ENCODE data around the gene FECH. TPM values are rescaled to one million over a fixed set of nuclear protein-coding genes. Genes with fewer than 3 reads are reported as not detected.
"Not testable (repeated sequence)": the region's sequence is repeated elsewhere in the genome, so short reads cannot be mapped to it uniquely, and the experiment has no call there.

The FECH gene
- total RNA-seq, 8 experiments from 2014 or later: 7.6 to 29.8 (median 18.5) TPM

DNA sequence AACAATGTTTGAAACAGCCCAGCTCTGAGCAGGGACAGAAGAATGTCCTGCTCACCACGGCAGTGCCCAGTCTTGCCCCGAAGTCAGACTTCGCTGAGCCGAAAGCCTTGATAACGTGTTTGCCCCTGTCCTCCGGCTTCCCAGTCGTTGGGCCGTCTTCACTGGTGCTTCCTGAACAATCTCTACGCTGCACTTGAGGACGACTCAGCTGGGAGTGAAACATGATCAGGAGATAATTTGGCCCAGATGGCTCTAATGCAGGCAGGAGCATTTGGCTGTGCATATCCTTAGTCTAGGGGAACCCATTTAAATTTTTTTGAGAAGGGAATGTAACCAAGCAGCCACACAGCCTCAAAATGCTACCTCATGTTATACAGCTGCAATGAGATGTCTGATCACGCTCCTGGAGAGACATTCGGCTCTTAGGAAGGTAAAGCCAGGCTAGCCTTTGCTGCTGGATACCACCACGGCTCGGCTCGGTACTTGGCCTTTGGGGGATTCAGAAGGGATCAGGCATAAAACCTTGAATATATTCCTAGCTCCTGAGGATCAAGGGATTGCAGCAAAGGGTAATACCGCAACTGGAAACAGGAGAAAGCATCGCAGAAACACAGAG, 43.6 kb downstream of the FECH start:
- in situ Hi-C loops (cut with MboI; ENCODE audit: low pct_unique_long_range_greater_than_20kb in 2 of 9, low sequenced_read_pairs in 9 of 9, unreplicated experiment in 9 of 9): no loop called here
- H3K27ac ChIP-seq: no peak overlapping the region
- no peak overlapping the region for H3K4me3 ChIP-seq
- 21 to 91% (median 84%) methylated on average over 3 to 17 of the region's 17 CpGs; no CpG with 5 or more reads in 3 of the 10 experiments for WGBS, 10 experiments
- peak in 3 of 8 experiments; percentile 86 to 98 (median 94) for ATAC-seq (replicated peaks in 6 of 8)
- H3K4me1 ChIP-seq (replicated peaks in 1 of 2): no peaks in the 10 kb centered on the region

DNA sequence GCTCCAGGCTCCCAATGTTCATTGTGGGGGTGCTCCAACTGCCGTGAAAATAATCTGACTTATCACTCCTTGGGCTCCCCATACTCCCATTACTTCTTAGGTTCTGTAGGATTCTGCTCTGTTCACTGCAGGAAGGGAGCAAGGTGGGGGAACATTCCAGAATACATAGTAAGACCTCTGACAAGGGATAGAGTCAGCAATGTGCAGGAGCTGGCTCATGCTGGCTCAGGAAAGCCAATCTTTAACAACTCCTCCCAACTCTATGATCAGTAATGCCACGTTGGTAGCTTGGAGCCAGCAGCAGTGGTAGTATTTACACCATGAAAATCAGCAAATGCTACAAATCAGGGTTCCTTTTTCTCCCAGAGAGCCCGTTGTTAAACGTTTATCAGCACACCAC, 44.4 kb downstream of the FECH start:
- Histone ChIP-seq H3K4me3 (no peak overlapping the region), H3K27ac (no peak overlapping the region), H3K4me1 (replicated peaks in 1 of 2) (no peaks in the 10 kb centered on the region)
- 0 to 100% (median 57%) methylated on average over 1 to 4 of the region's 4 CpGs; no CpG with 5 or more reads in 1 of the 10 experiments for WGBS, 10 experiments
- in situ Hi-C loops (cut with MboI; ENCODE audit: low pct_unique_long_range_greater_than_20kb in 2 of 9, low sequenced_read_pairs in 9 of 9, unreplicated experiment in 9 of 9): no loop called here
- ATAC-seq (replicated peaks in 6 of 8): peak in 2 of 8 experiments; percentile 60 to 62

DNA sequence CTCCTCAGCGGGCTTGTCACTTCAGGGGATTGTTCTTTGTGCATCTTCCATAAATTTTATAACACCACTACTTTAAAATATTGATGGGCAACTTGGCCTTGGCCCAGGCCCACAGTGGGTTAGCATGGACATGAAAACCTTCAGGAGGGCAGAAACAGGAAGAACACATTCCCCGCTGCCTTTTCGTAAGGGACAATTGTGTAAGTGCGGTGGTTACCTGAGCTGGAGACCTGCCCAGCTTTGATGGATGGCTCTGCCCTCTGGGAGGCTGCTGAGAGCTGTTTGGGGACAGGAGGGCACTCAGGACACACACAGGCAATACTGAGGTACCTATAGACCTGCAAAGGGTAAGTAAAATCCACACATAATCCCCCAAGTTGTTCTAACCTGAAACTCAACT, 46.8 kb downstream of the FECH start:
- Histone ChIP-seq H3K27ac (no peak overlapping the region), H3K4me1 (replicated peaks in 1 of 2) (no peaks in the 10 kb centered on the region), H3K4me3 (no peak overlapping the region)
- ATAC-seq (replicated peaks in 6 of 8): no peak
- 20 to 100% (median 94%) methylated on average over 1 to 4 of the region's 4 CpGs; no CpG with 5 or more reads in 3 of the 10 experiments for WGBS, 10 experiments
- in situ Hi-C loops (cut with MboI; ENCODE audit: low pct_unique_long_range_greater_than_20kb in 2 of 9, low sequenced_read_pairs in 9 of 9, unreplicated experiment in 9 of 9): no loop called here

DNA sequence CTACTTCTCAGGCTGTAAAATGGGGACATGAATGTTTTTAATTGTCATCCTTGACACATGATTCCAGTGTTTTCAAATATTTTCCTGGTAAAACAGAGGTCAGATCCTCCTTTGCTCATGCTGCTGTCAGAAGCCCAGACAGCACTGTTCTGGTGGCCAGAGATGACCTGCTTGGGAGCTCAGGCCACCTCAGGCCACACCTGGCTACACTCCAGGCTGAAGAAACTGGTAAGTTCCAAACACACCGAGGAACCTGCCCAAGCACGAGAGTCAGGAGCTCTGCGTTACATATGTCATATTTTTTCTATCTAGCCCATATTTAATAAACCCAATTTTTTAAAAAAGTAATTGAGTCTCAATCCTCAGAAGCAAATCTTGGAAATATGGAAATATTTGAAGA, 47.9 kb downstream of the FECH start:
- no peak for ATAC-seq (replicated peaks in 6 of 8)
- in situ Hi-C loops (cut with MboI; ENCODE audit: low pct_unique_long_range_greater_than_20kb in 2 of 9, low sequenced_read_pairs in 9 of 9, unreplicated experiment in 9 of 9): no loop called here
- peaks cover 11% of the 10 kb centered on the region in 2 donors for H3K4me1 ChIP-seq (replicated peaks in 1 of 2)

DNA sequence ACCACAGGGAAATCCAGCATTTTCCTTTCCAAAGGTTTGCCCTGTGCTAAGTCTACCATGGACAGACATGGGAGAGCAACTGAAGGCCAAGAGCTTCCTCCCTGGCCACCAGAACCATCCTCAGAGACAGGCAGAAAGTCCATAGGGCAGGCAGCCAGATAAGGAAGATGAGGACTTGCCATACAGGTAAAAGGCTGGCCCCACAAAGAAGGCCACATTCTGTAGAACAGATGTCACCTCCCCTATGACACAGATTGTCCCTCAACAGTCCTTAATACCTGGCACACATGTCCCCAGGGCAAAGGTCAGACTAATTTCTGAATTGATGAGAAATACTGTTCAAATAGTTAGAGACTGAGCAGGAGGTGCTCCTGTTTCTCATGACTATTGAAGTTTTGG, 52.0 kb downstream of the FECH start:
- peak overlapping the region in 1 of 2 donors; percentile 49 for H3K27ac ChIP-seq
- no peak overlapping the region for H3K4me3 ChIP-seq
- no peak for ATAC-seq (replicated peaks in 6 of 8)
- peaks cover 22 to 23% of the 10 kb centered on the region in 2 donors for H3K4me1 ChIP-seq (replicated peaks in 1 of 2)
- in situ Hi-C loops (cut with MboI; ENCODE audit: low pct_unique_long_range_greater_than_20kb in 2 of 9, low sequenced_read_pairs in 9 of 9, unreplicated experiment in 9 of 9): no loop called here

More for the DNA sequence above, 47.9 kb downstream of the FECH start:
- Histone ChIP-seq H3K4me3 (no peak overlapping the region), H3K27ac (no peak overlapping the region)
- WGBS, 10 experiments: 55 to 100% (median 80%) methylated on average over 1 to 3 of the region's 3 CpGs; no CpG with 5 or more reads in 1 of the 10 experiments

DNA sequence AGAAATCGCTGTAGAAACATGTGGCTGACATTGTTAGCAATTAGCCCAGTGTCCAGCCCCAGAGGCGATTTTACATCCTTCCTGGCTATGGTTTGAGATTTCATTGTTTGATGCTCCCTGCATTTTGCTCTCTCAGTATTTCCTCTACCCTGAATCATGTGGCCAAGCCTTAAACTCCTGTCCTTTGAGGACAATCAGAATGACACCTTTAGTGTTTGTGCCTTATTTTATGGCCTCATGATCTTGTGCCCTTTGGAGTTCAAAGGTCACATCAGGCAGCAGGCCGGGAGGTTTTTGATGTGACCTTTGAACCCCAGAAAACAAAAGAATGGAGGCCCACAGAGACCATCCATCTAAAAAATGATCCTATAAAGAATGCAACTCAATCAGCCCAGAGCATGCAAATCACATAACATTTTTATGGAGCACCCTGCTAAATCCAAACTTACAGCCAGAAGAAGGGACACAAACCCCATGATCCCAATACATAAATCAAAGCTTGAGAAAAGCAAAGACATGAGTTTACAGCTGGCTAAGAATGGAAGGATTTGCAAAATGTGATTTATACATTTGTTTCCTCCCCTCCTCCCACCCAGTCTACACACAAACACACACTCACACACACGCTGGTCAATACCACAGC, 52.5 kb downstream of the FECH start:
- in situ Hi-C loops (cut with MboI; ENCODE audit: low pct_unique_long_range_greater_than_20kb in 2 of 9, low sequenced_read_pairs in 9 of 9, unreplicated experiment in 9 of 9): no loop called here
- no peak overlapping the region for H3K4me3 ChIP-seq
- ATAC-seq (replicated peaks in 6 of 8): peak in 5 of 8 experiments; percentile 22 to 53 (median 52)
- H3K27ac ChIP-seq: peak overlapping the region; percentile 41 to 65
- H3K4me1 ChIP-seq (replicated peaks in 1 of 2): peaks cover 22 to 23% of the 10 kb centered on the region in 2 donors
- whole genome bisulfite sequencing, 10 experiments: 0 to 100% (median 42%) methylated on average over 1 to 4 of the region's 4 CpGs

DNA sequence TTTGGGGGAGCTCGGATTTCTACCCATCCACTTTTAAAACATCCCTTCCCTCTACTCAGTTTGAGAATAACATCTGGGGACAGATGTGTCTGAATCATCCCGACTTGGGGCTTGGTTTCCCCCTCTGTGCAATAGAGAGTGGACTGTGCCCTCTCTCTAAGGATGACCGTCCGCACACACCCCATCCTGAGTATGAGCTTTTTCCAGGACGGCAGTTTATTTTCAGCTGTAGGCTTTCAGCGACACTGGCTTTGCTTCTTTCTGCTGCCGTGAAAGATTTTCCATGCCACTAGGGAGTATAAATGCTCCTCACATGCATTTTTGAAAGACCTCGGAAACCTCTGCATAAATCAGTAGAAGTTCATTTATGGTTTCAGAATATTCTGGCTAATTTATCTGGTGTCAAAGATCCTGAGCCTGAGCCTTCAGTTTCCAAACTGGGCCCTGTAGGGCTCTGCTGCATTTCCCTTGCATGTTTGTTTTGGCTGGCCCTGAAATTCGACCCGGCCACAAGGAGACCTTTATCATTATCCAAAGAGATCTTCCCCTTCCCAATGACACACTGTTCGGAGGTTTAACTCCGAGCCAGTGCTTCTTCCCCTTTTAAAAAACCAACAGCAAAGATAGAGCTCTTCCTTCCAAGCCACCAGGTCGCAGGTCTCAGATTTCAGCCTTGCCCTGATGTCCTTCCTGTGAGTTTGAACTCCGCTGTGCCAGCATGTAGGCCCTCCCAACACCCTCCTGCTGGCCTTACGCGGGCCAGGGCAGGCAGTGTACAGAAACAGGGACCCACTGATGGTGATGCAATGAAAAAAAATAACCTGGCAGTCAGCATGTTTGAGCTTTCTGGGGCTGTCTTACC, 53.3 kb downstream of the FECH start:
- Histone ChIP-seq H3K27ac (peak overlapping the region; percentile 41 to 65), H3K4me1 (replicated peaks in 1 of 2) (peaks cover 23% of the 10 kb centered on the region in 2 donors), H3K4me3 (no peak overlapping the region)
- in situ Hi-C loops (cut with MboI; ENCODE audit: low pct_unique_long_range_greater_than_20kb in 2 of 9, low sequenced_read_pairs in 9 of 9, unreplicated experiment in 9 of 9): no loop called here
- 19 to 72% (median 27%) methylated on average over 2 to 12 of the region's 16 CpGs for WGBS, 10 experiments
- peak in 6 of 8 experiments; percentile 44 to 85 (median 78) for ATAC-seq (replicated peaks in 6 of 8)

DNA sequence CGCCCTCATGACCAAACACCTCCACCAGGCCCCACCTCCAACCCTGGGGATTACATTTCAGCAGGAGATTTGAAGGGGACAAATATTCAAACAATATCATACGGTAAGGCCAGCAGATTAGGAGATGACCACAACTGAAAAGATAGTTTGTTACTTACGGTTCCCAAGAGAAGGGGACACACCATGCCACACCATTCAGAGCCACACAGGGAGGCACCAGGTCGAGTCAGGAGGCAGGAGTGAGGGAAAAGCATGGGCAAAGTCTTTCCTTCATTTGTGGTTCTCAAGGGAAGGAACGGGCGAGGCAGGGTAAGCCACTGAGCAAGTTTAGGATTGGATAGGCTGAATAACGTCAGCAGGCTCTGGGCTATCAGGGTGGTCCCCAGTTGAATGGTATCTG, 57.4 kb downstream of the FECH start:
- 57 to 100% (median 81%) methylated on average over 1 to 7 of the region's 7 CpGs; no CpG with 5 or more reads in 2 of the 10 experiments for WGBS, 10 experiments
- Histone ChIP-seq H3K4me3 (no peak overlapping the region), H3K4me1 (replicated peaks in 1 of 2) (peaks cover 18 to 25% of the 10 kb centered on the region in 2 donors), H3K27ac (no peak overlapping the region)
- ATAC-seq (replicated peaks in 6 of 8): no peak
- in situ Hi-C loops (cut with MboI; ENCODE audit: low pct_unique_long_range_greater_than_20kb in 2 of 9, low sequenced_read_pairs in 9 of 9, unreplicated experiment in 9 of 9): no loop called here

DNA sequence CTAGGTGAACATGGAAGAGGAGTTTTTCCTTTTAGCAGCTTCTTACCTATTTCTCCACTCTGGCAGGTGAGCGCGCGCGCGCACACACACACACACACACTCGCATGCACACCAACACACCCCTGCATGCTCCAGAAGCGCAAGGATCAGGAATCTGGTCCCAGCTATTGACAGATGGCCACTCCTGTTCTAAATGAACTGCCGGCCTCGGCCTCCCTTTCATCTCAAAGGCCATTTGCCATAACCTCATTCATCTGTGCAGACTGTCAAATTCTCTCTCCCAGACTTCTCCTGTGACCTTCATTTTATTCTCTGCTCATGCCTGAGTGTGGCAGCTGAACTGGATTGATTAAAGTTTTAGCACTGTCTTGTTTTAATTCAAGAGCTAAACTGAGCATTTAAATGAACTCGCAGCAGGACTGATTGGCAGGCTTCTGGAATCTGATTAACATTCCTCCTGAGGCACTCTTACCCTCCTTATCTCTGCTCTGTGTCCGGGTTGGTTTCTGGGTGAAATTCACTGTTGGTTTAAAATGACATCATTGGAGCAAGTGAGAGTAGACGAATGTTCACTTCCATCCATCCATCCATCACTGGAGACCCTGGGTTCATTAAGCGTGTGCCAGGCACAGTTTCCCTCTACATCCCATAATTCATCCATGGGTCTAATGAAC, 58.8 kb downstream of the FECH start:
- H3K27ac ChIP-seq: no peak overlapping the region
- WGBS, 10 experiments: 29 to 93% (median 73%) methylated on average over 3 to 12 of the region's 13 CpGs; no CpG with 5 or more reads in 2 of the 10 experiments
- H3K4me3 ChIP-seq: no peak overlapping the region
- in situ Hi-C loops (cut with MboI; ENCODE audit: low pct_unique_long_range_greater_than_20kb in 2 of 9, low sequenced_read_pairs in 9 of 9, unreplicated experiment in 9 of 9): no loop called here
- H3K4me1 ChIP-seq (replicated peaks in 1 of 2): peaks cover 3 to 13% of the 10 kb centered on the region in 2 donors
- peak in 4 of 8 experiments; percentile 15 to 67 (median 48) for ATAC-seq (replicated peaks in 6 of 8)

DNA sequence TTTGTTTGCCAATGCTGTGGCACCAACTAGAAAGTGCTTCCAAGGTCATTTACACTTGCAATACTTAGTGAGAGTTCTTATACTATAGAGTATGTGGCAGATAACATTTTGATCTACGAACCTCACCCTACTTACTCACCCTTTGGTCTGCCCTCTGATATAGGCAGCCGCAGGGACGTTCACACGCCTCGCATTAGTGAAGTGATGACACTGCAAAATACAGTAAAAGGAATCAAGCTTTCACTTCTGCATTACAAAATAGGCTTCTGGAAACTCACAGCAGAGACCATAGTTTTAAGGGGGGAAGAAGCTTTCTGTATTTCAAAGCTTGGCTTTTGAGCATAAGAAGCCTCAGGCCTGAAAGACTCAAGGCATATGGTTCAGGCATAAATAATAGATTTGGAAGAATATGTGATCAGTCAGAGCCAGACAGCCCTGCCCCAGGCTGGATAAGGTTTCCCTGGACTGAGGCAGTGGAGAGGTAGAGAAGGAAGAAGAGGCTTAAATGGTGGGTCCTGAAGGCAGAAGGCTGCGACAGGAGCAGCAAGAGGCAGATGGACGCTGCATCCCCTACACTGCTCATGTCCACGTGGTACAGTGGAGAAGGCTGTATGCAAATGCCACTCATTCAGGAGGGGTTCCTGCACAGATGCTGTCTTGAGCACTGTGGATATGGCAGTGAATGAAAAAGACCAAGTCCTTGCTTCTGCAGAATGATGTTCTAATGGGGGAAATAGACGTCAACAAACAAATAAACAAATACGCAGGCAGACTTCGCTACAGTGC, 63.1 kb downstream of the FECH start:
- WGBS, 10 experiments: 39 to 90% (median 78%) methylated on average over 2 to 8 of the region's 11 CpGs; no CpG with 5 or more reads in 1 of the 10 experiments
- in situ Hi-C loops (cut with MboI; ENCODE audit: low pct_unique_long_range_greater_than_20kb in 2 of 9, low sequenced_read_pairs in 9 of 9, unreplicated experiment in 9 of 9): no loop called here
- peak overlapping the region; percentile 37 to 41 for H3K27ac ChIP-seq
- H3K4me3 ChIP-seq: no peak overlapping the region
- H3K4me1 ChIP-seq (replicated peaks in 1 of 2): peaks cover 0 to 11% of the 10 kb centered on the region in 2 donors
- ATAC-seq (replicated peaks in 6 of 8): peak; percentile 70 to 94 (median 86)

DNA sequence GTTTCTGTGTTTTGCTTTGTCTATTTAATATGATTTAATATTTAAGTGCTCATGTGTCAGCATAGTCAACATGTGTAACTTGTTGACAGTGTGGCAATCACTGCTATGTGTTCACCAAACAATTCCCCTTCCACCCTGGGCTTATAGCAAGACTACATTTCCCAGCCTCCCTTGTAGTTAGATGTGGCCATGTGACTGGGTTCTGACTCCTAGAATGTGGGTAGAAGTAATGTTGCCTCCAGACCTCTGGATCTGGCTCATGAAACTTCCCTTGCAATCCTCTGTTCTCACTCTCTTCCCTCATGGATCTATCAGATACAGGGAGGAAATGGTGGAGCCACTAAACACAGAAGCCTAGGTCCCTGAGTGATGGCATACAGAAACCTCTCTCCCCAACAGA, 64.2 kb downstream of the FECH start:
- H3K27ac ChIP-seq; in situ Hi-C loops (cut with MboI; ENCODE audit: low pct_unique_long_range_greater_than_20kb in 2 of 9, low sequenced_read_pairs in 9 of 9, unreplicated experiment in 9 of 9); H3K4me1 ChIP-seq (replicated peaks in 1 of 2); ATAC-seq (replicated peaks in 6 of 8); H3K4me3 ChIP-seq: not testable (repeated sequence)

All from motor neuron (in vitro differentiated cells).